HEK293T (cell line): Measurements from ENCODE around the gene POLR2B.

ENCODE experiments used
- BHLHE40 ChIP-seq: fragments of 450-650 bp; IDR thresholded peaks from 2 replicates; pipeline ENCODE4 v1.6.1; 2016; ENCODE audit warnings: mild to moderate bottlenecking, moderate library complexity, borderline replicate concordance
- HDGF ChIP-seq: fragments of 450-650 bp; IDR thresholded peaks from 2 replicates; pipeline ENCODE4 v1.6.1; 2017; ENCODE audit warnings: antibody characterized with exemption, borderline replicate concordance
- SP1 ChIP-seq: fragments of 450-650 bp; IDR thresholded peaks from 2 replicates; pipeline ENCODE4 v1.6.1; 2017

DNA sequence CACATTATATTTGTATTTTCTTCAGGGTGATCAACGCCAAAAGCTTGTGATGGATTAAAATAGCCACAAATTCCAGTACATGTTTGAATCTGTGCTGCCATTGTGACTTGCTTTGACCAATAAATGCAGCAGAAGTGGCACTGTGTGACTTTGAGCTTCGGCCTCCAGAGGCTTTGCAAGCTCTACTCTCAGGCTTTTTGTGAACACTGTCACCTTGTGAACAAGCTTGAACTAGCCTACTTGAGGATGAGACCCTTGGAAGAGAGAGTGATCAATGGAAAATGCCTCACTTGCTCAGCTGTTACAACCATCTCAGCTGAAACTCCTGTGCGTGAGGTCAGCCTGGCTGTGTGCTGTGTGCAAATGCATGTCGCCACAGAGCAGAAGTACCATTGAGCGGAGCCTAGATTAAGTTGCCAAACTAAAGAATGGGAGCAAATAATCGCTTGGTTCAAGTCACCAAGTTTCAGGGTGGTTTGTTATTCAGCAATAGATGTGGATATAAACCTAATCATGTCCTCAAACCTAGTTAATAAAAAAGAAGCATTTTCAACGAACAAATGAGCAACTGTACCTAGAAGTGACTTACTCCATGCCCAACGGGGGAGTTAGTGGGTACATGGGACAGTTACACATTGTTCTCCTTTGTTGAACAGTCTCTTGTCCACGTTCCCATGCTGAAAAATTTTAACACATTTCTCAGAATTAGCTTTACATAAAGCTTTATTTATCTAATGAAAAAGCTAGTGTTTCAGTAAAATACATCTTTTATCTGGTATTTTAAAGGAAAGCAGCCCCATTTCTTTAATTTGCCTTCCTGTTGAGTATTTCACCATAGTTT lies 24.8 kb upstream of the POLR2B start:
- no peak for TF ChIP-seq HDGF
- no peak for TF ChIP-seq SP1
- TF ChIP-seq BHLHE40, result no peak
